Neuronal stem cell (in vitro differentiated cells): ENCODE results near the gene ANTXR1.

ENCODE experiments used
- DNase-seq: peaks from one replicate; pipeline ENCODE4 v3.0.0-alpha.2; 2013; ENCODE audit warnings: low spot score
- H2AFZ ChIP-seq: one replicate; pipeline ENCODE4 v1.6.1; 2013; ENCODE audit warnings: mild to moderate bottlenecking, low read length, inconsistent platforms
- H2AK5ac ChIP-seq: 2 replicates; pipeline ENCODE4 v1.6.1; 2013; ENCODE audit warnings: low read depth, mild to moderate bottlenecking, inconsistent platforms, low read length, moderate library complexity, mixed read lengths
- H2BK120ac ChIP-seq: 2 replicates; pipeline ENCODE4 v1.6.1; 2013; ENCODE audit warnings: low read depth, mild to moderate bottlenecking, inconsistent platforms, low read length, moderate library complexity, mixed read lengths
- H2BK12ac ChIP-seq: one replicate; pipeline ENCODE4 v1.6.1; 2013; ENCODE audit warnings: low read length, inconsistent platforms
- H2BK15ac ChIP-seq: 2 replicates; pipeline ENCODE4 v1.6.1; 2013; ENCODE audit warnings: mild to moderate bottlenecking, low read length, inconsistent platforms, mixed read lengths
- H2BK5ac ChIP-seq: one replicate; pipeline ENCODE4 v1.6.1; 2013; ENCODE audit warnings: inconsistent platforms, mild to moderate bottlenecking, low read length, moderate library complexity
- H3K14ac ChIP-seq: one replicate; pipeline ENCODE4 v1.6.1; 2013; ENCODE audit warnings: low read length, inconsistent platforms
- H3K18ac ChIP-seq: 2 replicates; pipeline ENCODE4 v1.6.1; 2013; ENCODE audit warnings: low read length, inconsistent platforms
- H3K23ac ChIP-seq: 2 replicates; pipeline ENCODE4 v1.6.1; 2013; ENCODE audit warnings: low read depth, mild to moderate bottlenecking, mixed read lengths, low read length, inconsistent platforms; ENCODE audit not compliant: poor library complexity
- H3K27ac ChIP-seq: replicated peaks from 3 replicates; pipeline ENCODE4 v1.5.1; 2013; ENCODE audit warnings: low read length, inconsistent platforms
- H3K27me3 ChIP-seq, 3 experiments: 2 replicates each; pipeline ENCODE4 v1.6.1; 2013; ENCODE audit warnings: low read length in 3 of 3, mild to moderate bottlenecking in 2 of 3, inconsistent platforms in 1 of 3, low read depth in 1 of 3, mixed read lengths in 1 of 3, moderate library complexity in 1 of 3; ENCODE audit not compliant: control insufficient read depth in 3 of 3, insufficient read depth in 3 of 3
- H3K36me3 ChIP-seq, 2 donors: replicated peaks in 1 of 2; 2 replicates each; pipeline ENCODE4 v1.6.1; 2013; ENCODE audit warnings: low read length in 2 of 2; ENCODE audit not compliant: control insufficient read depth in 2 of 2, insufficient read depth in 2 of 2
- H3K4ac ChIP-seq: 2 replicates; pipeline ENCODE4 v1.6.1; 2013; ENCODE audit warnings: inconsistent platforms, mild to moderate bottlenecking, low read length, moderate library complexity
- H3K4me1 ChIP-seq, 2 donors: 1 replicate in 1 of 2; 2 replicates in 1 of 2; pipeline ENCODE4 v1.6.1; 2013; ENCODE audit warnings: low read length in 2 of 2, low read depth in 1 of 2; ENCODE audit not compliant: control insufficient read depth in 2 of 2, insufficient read depth in 1 of 2
- H3K4me2 ChIP-seq: one replicate; pipeline ENCODE4 v1.6.1; 2013; ENCODE audit warnings: mild to moderate bottlenecking, low read length, inconsistent platforms; ENCODE audit not compliant: insufficient read depth, poor library complexity, severe bottlenecking
- H3K4me3 ChIP-seq, 2 donors: 2 replicates each; pipeline ENCODE4 v1.5.1; 2013; ENCODE audit warnings: low read length in 2 of 2, mild to moderate bottlenecking in 2 of 2, inconsistent platforms in 1 of 2, moderate library complexity in 1 of 2
- H3K79me1 ChIP-seq: one replicate; pipeline ENCODE4 v1.6.1; 2013; ENCODE audit warnings: low read depth, mild to moderate bottlenecking, inconsistent platforms, low read length, moderate library complexity
- H3K9ac ChIP-seq: one replicate; pipeline ENCODE4 v1.6.1; 2013; ENCODE audit warnings: mild to moderate bottlenecking, low read depth, low read length, inconsistent platforms; ENCODE audit not compliant: poor library complexity
- H3K9me3 ChIP-seq, 2 donors: replicated peaks in 1 of 2; 2 replicates each; pipeline versions ENCODE3 to v1.6.1; 2013; ENCODE audit warnings: low read length in 2 of 2, mild to moderate bottlenecking in 2 of 2, inconsistent platforms in 1 of 2, low read depth in 1 of 2, mixed read lengths in 1 of 2, moderate library complexity in 1 of 2; ENCODE audit not compliant: control insufficient read depth in 2 of 2, insufficient read depth in 1 of 2
- H4K8ac ChIP-seq: one replicate; pipeline ENCODE4 v1.6.1; 2013; ENCODE audit warnings: low read depth, mild to moderate bottlenecking, inconsistent platforms, low read length, moderate library complexity
- H4K91ac ChIP-seq: one replicate; pipeline ENCODE4 v1.6.1; 2013; ENCODE audit warnings: low read length, low read depth, mild to moderate bottlenecking, inconsistent platforms; ENCODE audit not compliant: poor library complexity
- WGBS, 2 donors: extraction: QIAGEN DNeasy Blood & Tissue Kit; methylation state at CpG; one replicate each; pipeline ENCODE4 v1.1.7; 2013; ENCODE audit warnings: missing lambda C conversion rate in 2 of 2, mixed read lengths in 1 of 2; ENCODE audit not compliant: insufficient read length in 2 of 2, insufficient replicate concordance in 1 of 2; ENCODE audit errors: extremely low coverage in 2 of 2; 5-methylcytosine and 5-hydroxymethylcytosine counted together

Gene ANTXR1

GRCh38 chr2:69186614-69187013 lies 173.6 kb downstream of the ANTXR1 start:
- no peak overlapping the region for H4K8ac ChIP-seq
- H3K4me2 ChIP-seq, result no peak overlapping the region
- no peak overlapping the region for H2AFZ ChIP-seq
- no peak overlapping the region for H2BK120ac ChIP-seq
- H3K9me3 ChIP-seq, result no peaks in the 10 kb centered on the region
- no peak overlapping the region for H3K14ac ChIP-seq
- H3K79me1 ChIP-seq, result no peaks in the 10 kb centered on the region
- no peak overlapping the region for H3K4me3 ChIP-seq
- H3K4me1 ChIP-seq, result peaks cover 0 to 2% of the 10 kb centered on the region in 2 donors
- no peak overlapping the region for H2AK5ac ChIP-seq
- H3K36me3 ChIP-seq, result peaks cover 0 to 89% of the 10 kb centered on the region in 2 donors
- no peak overlapping the region for H4K91ac ChIP-seq
- no peak for DNase-seq
- H3K18ac ChIP-seq, result no peak overlapping the region
- no peak overlapping the region for H3K23ac ChIP-seq
- no peak overlapping the region for H3K4ac ChIP-seq
- H2BK5ac ChIP-seq, result no peak overlapping the region
- H3K27ac ChIP-seq, result no peak overlapping the region
- no peak overlapping the region for H2BK15ac ChIP-seq
- WGBS, 2 donors, result no CpG with 5 or more reads among the region's 3 CpGs
- H3K9ac ChIP-seq, result no peak overlapping the region
- no peak overlapping the region for H2BK12ac ChIP-seq
- no peaks in the 10 kb centered on the region for H3K27me3 ChIP-seq

GRCh38 chr2:69188182-69188900 lies 175.4 kb downstream of the ANTXR1 start:
- Histone ChIP-seq H2BK5ac (no peak overlapping the region), H3K4ac (no peak overlapping the region), H3K27me3 (no peaks in the 10 kb centered on the region), H3K27ac (no peak overlapping the region), H3K9ac (no peak overlapping the region), H3K4me3 (no peak overlapping the region), H3K23ac (no peak overlapping the region), H4K91ac (no peak overlapping the region), H3K36me3 (peaks cover 0 to 89% of the 10 kb centered on the region in 2 donors), H2BK12ac (no peak overlapping the region), H2BK15ac (no peak overlapping the region), H3K18ac (no peak overlapping the region), H2AK5ac (no peak overlapping the region), H3K4me2 (no peak overlapping the region), H2BK120ac (no peak overlapping the region), H3K9me3 (no peaks in the 10 kb centered on the region), H2AFZ (no peak overlapping the region), H3K4me1 (peaks cover 0 to 2% of the 10 kb centered on the region in 2 donors), H4K8ac (no peak overlapping the region), H3K14ac (no peak overlapping the region), H3K79me1 (no peaks in the 10 kb centered on the region)
- no CpG with 5 or more reads among the region's 4 CpGs for WGBS, 2 donors
- no peak for DNase-seq

GRCh38 chr2:69190743-69191404 lies 177.9 kb downstream of the ANTXR1 start:
- H3K4ac ChIP-seq, result no peak overlapping the region
- no peaks in the 10 kb centered on the region for H3K9me3 ChIP-seq
- DNase-seq, result no peak
- no CpG with 5 or more reads among the region's 3 CpGs for WGBS, 2 donors
- no peak overlapping the region for H3K9ac ChIP-seq
- H3K14ac ChIP-seq, result no peak overlapping the region
- H3K23ac ChIP-seq, result no peak overlapping the region
- H3K36me3 ChIP-seq, result peaks cover 0 to 84% of the 10 kb centered on the region in 2 donors
- no peak overlapping the region for H4K91ac ChIP-seq
- H3K27ac ChIP-seq, result no peak overlapping the region
- peaks cover 0 to 2% of the 10 kb centered on the region in 2 donors for H3K4me1 ChIP-seq
- no peak overlapping the region for H3K18ac ChIP-seq
- no peak overlapping the region for H4K8ac ChIP-seq
- H2BK12ac ChIP-seq, result no peak overlapping the region
- H2BK15ac ChIP-seq, result no peak overlapping the region
- H3K4me3 ChIP-seq, result no peak overlapping the region
- H2AFZ ChIP-seq, result no peak overlapping the region
- H2BK120ac ChIP-seq, result no peak overlapping the region
- H3K27me3 ChIP-seq, result no peaks in the 10 kb centered on the region
- no peak overlapping the region for H2BK5ac ChIP-seq
- H3K79me1 ChIP-seq, result no peaks in the 10 kb centered on the region
- H2AK5ac ChIP-seq, result no peak overlapping the region
- no peak overlapping the region for H3K4me2 ChIP-seq

GRCh38 chr2:69191634-69192033 lies 178.7 kb downstream of the ANTXR1 start:
- DNase-seq, result no peak
- Histone ChIP-seq H3K36me3 (peaks cover 0 to 84% of the 10 kb centered on the region in 2 donors), H4K91ac (no peak overlapping the region), H2BK5ac (no peak overlapping the region), H3K4me3 (no peak overlapping the region), H4K8ac (no peak overlapping the region), H2AK5ac (no peak overlapping the region), H3K79me1 (no peaks in the 10 kb centered on the region), H2BK15ac (no peak overlapping the region), H3K27me3 (no peaks in the 10 kb centered on the region), H3K9ac (no peak overlapping the region), H3K23ac (no peak overlapping the region), H3K14ac (no peak overlapping the region), H2AFZ (no peak overlapping the region), H3K4me2 (no peak overlapping the region), H2BK120ac (no peak overlapping the region), H3K4ac (no peak overlapping the region), H2BK12ac (no peak overlapping the region), H3K27ac (no peak overlapping the region), H3K9me3 (no peaks in the 10 kb centered on the region), H3K4me1 (peaks cover 0 to 2% of the 10 kb centered on the region in 2 donors), H3K18ac (no peak overlapping the region)
- WGBS, 2 donors, result no CpG with 5 or more reads among the region's 1 CpG
